BLaER1 (cell line): ENCODE results near the gene ART3.

Source experiments
- H3K27ac ChIP-seq: shearing (Covaris generic); formaldehyde crosslinking; 2 replicates; pipeline ENCODE4 v1.8.1; 2022
- H3K27me3 ChIP-seq: shearing (Covaris generic); formaldehyde crosslinking; 2 replicates; pipeline ENCODE4 v1.8.1; 2022
- H3K36me3 ChIP-seq: shearing (Covaris generic); formaldehyde crosslinking; 2 replicates; pipeline ENCODE4 v1.8.1; 2022
- H3K4me1 ChIP-seq: shearing (Covaris generic); formaldehyde crosslinking; 2 replicates; pipeline ENCODE4 v1.8.1; 2022
- H3K4me2 ChIP-seq: shearing (Covaris generic); formaldehyde crosslinking; 2 replicates; pipeline ENCODE4 v1.8.1; 2022
- H3K4me3 ChIP-seq: shearing (Covaris generic); formaldehyde crosslinking; 2 replicates; pipeline ENCODE4 v1.8.1; 2022
- H3K9ac ChIP-seq: shearing (Covaris generic); formaldehyde crosslinking; 2 replicates; pipeline ENCODE4 v1.8.1; 2022
- H3K9me3 ChIP-seq: shearing (Covaris generic); formaldehyde crosslinking; 2 replicates; pipeline ENCODE4 v1.8.1; 2022
- H4K20me1 ChIP-seq: shearing (Covaris generic); formaldehyde crosslinking; 2 replicates; pipeline ENCODE4 v1.8.1; 2022
- Cebpa-rat ChIP-seq: shearing (Covaris generic); IDR thresholded peaks from 2 replicates; pipeline ENCODE4 v1.8.1; 2022

ART3 gene

DNA sequence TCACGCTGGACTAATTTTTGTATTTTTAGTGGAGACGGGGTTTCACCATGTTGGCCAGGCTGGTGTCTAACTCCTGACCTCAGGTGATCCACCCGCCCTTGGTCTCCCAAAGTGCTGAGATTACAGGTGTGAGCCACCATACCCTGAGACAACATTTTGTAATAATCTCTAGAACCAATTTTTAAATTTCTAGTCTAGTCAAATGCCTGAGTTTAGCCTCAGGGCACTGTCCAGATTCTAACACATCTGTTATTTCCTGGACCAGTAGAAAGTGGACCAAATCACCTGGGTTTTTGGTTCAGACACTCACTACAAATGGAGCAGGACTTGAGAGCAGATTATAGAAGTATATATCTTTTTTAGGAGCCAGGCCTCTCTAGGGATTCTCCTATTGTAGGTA, 21.6 kb downstream of the ART3 start:
- H4K20me1 ChIP-seq: no peaks in the 10 kb centered on the region
- H3K27ac ChIP-seq: no peak overlapping the region
- no peak overlapping the region for H3K4me3 ChIP-seq
- H3K4me1 ChIP-seq: no peaks in the 10 kb centered on the region
- no peaks in the 10 kb centered on the region for H3K9me3 ChIP-seq
- no peaks in the 10 kb centered on the region for H3K36me3 ChIP-seq
- H3K9ac ChIP-seq: no peak overlapping the region
- H3K4me2 ChIP-seq: no peak overlapping the region
- TF ChIP-seq Cebpa-rat: no peak
- no peaks in the 10 kb centered on the region for H3K27me3 ChIP-seq

DNA sequence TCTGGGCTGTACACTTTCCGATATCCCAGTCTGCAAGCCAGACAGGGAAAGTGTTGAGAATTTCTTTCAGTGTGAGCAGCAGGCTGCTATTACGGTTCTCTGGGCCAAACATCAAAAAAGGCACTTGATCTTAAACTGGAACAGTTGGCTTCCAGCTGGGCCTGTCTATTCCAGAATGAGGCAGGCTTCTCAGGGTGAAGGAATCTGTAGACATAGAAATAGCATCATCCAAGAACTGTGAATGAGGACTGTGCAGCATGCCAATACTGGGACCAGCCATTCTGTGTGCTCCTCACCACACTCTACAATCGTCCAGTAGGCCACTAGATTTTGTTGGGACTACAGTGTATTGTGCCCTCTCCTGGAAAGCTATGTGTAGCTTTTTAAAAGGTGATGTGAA, 31.1 kb downstream of the ART3 start:
- TF ChIP-seq Cebpa-rat: no peak
- Histone ChIP-seq H3K9ac (no peak overlapping the region), H3K4me1 (no peaks in the 10 kb centered on the region), H3K27ac (no peak overlapping the region), H3K4me3 (no peak overlapping the region), H3K27me3 (no peaks in the 10 kb centered on the region), H3K4me2 (no peak overlapping the region), H4K20me1 (no peaks in the 10 kb centered on the region), H3K36me3 (no peaks in the 10 kb centered on the region), H3K9me3 (no peaks in the 10 kb centered on the region)

DNA sequence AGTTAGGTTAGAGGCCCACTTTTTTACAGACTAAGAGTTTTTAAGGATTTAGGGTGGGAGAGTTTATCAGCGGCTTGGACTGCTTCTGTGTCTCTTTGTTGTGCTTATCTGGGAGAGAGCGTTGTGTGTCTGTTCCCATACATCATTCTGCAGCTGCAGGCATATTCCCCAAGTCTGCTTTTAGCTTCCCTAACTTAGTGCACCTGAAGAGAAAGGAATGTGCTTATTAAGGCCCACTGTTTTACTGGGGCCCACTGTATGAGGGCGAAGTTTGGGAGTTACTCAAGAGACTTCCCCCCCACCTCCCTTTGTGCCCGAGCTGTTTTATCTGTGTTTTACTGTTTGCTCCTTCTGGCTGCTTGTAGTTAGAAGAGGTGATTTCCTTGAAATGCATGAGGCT, 31.9 kb downstream of the ART3 start:
- Histone ChIP-seq H4K20me1 (no peaks in the 10 kb centered on the region), H3K4me2 (no peak overlapping the region), H3K9me3 (no peaks in the 10 kb centered on the region), H3K9ac (no peak overlapping the region), H3K4me3 (no peak overlapping the region), H3K27ac (no peak overlapping the region), H3K36me3 (no peaks in the 10 kb centered on the region), H3K4me1 (no peaks in the 10 kb centered on the region), H3K27me3 (no peaks in the 10 kb centered on the region)
- TF ChIP-seq Cebpa-rat: no peak

DNA sequence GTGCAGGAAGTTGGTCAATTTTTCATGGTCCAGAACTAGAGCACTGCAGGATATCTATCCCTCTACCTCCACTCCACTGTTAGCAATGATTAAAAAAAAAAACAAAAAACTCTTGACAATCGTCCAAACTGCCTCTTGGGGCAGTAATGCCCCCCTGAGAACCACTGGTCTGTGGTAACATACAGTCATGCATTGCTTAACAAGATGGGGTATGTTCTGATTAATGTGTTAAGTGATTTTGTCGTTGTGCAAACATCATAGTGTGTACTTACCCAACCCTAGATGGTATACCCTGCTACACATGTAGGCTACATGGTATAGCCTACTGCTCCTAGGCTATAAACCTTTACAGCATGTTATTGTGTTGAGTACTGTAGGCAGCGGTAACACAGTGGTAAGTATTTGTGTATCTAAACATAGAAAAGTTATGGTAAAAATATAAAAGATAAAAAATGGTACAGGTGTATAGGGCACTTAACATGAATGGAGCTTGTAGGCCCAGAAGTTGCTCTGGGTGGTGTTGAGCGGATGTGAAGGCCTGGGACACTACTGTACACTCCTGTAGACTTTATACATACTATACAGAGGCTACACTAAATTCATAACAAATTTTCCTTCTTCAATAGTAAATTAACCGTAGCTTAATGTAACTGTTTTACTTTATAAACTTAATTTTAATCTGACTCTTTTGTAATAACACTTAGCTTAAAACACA, 34.1 kb downstream of the ART3 start:
- no peak overlapping the region for H3K27ac ChIP-seq

DNA sequence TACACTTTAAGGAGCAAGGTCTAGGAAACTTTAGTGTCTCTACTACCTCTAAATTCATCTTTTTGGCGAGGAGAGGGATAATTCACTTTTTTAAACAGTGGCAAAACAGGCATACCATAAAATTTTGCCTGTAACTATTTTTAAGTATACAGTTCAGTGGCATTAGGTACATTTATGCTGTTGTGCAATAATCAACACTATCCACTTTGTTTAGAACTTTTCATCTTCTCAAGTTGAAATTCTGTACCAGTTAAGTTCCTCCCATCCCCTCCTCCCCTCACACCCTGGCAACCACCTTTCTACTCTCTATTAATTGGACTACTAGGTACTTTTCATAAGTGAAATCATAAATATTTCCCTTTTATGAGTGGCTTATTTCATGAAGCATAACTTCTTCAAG, 42.3 kb downstream of the ART3 start:
- H3K27ac ChIP-seq: no peak overlapping the region
- peaks cover 84% of the 10 kb centered on the region for H3K36me3 ChIP-seq

More for the DNA sequence above, 34.1 kb downstream of the ART3 start:
- H3K27me3 ChIP-seq: no peaks in the 10 kb centered on the region
- no peak overlapping the region for H3K9ac ChIP-seq
- no peak overlapping the region for H3K4me2 ChIP-seq
- peaks cover 19% of the 10 kb centered on the region for H3K36me3 ChIP-seq
- H3K4me3 ChIP-seq: no peak overlapping the region
- no peaks in the 10 kb centered on the region for H3K4me1 ChIP-seq
- no peaks in the 10 kb centered on the region for H3K9me3 ChIP-seq
- no peak for TF ChIP-seq Cebpa-rat
- H4K20me1 ChIP-seq: no peaks in the 10 kb centered on the region

DNA sequence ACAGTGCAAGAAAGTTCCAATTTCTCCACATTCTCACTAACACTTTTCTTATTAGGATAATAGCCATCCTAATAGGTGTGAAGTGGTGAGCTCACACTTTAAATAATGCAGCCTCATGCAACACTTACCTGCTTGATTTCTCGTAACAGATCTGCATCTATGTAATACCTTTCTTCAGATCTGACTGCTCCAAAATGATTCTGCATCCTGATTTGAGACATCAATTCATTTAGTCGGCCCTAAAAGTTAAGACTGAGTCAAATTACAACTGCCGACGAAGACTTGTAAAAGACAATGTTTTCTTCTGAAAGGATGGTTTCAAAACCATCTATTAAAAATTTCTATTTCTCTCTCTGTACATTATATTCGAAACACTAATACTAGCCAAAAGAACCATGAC, 43.0 kb downstream of the ART3 start:
- H3K4me1 ChIP-seq: no peaks in the 10 kb centered on the region
- H3K4me2 ChIP-seq: no peak overlapping the region
- peaks cover 85% of the 10 kb centered on the region for H3K36me3 ChIP-seq
- H3K27me3 ChIP-seq: no peaks in the 10 kb centered on the region
- H3K9me3 ChIP-seq: no peaks in the 10 kb centered on the region; the same call in 1 of the 2 replicates
- no peak overlapping the region for H3K9ac ChIP-seq
- H3K4me3 ChIP-seq: no peak overlapping the region
- H3K27ac ChIP-seq: no peak overlapping the region
- TF ChIP-seq Cebpa-rat: no peak
- H4K20me1 ChIP-seq: no peaks in the 10 kb centered on the region

More for the DNA sequence above, 42.3 kb downstream of the ART3 start:
- Histone ChIP-seq H3K4me1 (no peaks in the 10 kb centered on the region), H3K4me2 (no peak overlapping the region), H4K20me1 (no peaks in the 10 kb centered on the region), H3K4me3 (no peak overlapping the region), H3K9me3 (no peaks in the 10 kb centered on the region; the same call in 1 of the 2 replicates), H3K9ac (no peak overlapping the region), H3K27me3 (no peaks in the 10 kb centered on the region)
- TF ChIP-seq Cebpa-rat: no peak

DNA sequence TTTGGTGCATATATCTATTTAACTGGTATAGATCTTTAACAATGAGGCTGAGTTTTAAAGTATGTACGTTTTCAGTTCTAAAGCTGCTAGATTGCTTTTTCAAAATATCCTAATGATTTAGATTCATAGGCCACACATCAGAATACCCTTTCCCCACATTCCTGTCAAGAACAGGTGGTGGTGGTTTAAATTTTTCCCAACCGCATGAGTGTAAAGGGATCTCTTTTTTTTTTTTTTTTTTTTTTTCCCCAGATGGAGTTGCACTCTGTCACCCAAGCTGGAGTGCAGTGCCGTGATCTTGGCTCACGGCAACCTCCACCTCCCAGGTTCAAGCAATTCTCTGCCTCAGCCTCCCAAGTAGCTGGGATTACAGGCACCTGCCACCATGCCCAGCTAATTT, 45.7 kb downstream of the ART3 start:
- no peak for TF ChIP-seq Cebpa-rat

DNA sequence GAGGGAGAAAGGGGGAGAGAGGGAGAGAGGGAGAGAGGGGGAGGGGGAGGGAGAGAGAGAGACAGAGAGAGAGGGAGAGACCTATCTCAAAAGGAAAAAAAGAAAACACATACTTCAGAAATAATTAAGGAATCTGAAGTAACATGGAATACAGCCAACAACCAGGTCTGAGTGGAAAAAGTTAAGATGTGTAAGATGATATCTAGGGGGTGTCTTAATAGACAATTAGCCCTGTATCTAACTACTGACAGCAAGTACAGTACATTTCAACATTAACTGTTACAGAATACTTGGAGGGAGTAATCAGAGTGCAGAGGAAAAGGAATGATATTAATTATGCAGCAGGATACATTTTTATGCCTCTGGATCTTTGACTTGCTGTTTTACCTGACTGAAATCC, 51.3 kb downstream of the ART3 start:
- TF ChIP-seq Cebpa-rat: no peak
- H3K4me1 ChIP-seq: no peaks in the 10 kb centered on the region
- no peaks in the 10 kb centered on the region for H3K27me3 ChIP-seq
- peaks cover 74% of the 10 kb centered on the region for H3K36me3 ChIP-seq
- no peak overlapping the region for H3K27ac ChIP-seq
- H3K9me3 ChIP-seq: no peaks in the 10 kb centered on the region
- H3K9ac ChIP-seq: no peak overlapping the region
- no peak overlapping the region for H3K4me2 ChIP-seq
- H4K20me1 ChIP-seq: no peaks in the 10 kb centered on the region
- H3K4me3 ChIP-seq: no peak overlapping the region

More for the DNA sequence above, 45.7 kb downstream of the ART3 start:
- Histone ChIP-seq H3K4me3 (no peak overlapping the region), H3K4me1 (no peaks in the 10 kb centered on the region), H3K9me3 (no peaks in the 10 kb centered on the region; the same call in 1 of the 2 replicates), H3K27me3 (no peaks in the 10 kb centered on the region), H3K27ac (no peak overlapping the region), H3K9ac (no peak overlapping the region), H3K4me2 (no peak overlapping the region), H4K20me1 (no peaks in the 10 kb centered on the region), H3K36me3 (peaks cover 87% of the 10 kb centered on the region)

DNA sequence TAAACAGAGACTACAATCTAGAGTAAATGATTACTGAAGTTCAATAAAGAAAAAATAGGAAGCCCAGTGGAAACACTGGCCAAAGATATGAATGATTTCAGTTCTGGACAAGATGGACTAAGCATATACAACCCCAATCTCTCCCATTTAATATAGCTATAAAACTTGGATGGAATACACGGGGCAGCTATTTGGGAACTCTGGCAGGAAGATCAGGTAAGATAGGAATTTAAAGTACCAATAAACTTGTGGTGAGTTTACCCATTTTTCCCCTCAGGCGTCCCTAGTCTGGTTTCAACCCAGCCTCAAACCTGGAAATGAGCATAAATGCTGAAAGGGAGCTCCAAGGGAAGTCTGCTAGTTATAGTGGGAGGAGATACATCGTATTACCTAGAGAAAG, 53.2 kb downstream of the ART3 start:
- Histone ChIP-seq H3K9me3 (no peaks in the 10 kb centered on the region), H3K4me3 (no peak overlapping the region), H3K9ac (no peak overlapping the region), H3K27me3 (no peaks in the 10 kb centered on the region), H3K36me3 (peaks cover 70% of the 10 kb centered on the region), H3K4me1 (no peaks in the 10 kb centered on the region), H4K20me1 (peaks cover 5% of the 10 kb centered on the region; the same call in 1 of the 2 replicates), H3K4me2 (no peak overlapping the region), H3K27ac (no peak overlapping the region)
- TF ChIP-seq Cebpa-rat: no peak

DNA sequence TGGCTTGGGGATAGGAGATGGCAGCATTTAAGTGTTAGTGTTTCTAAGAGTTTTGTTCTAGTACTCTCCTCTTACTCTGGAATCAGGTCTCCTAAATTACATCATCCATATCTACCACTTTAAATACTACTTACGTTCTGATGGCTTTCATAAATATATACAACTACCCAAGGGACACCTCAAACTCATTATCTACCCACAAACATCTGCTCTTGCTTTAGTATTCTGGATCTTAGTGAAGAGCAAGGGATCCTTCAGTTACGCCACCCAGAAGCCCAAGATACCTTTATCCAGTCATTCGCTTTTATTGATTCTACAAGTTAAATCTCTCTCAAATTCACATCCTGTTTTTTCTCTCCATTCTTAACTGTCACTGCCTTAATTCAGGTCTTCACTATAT, 66.7 kb downstream of the ART3 start:
- H3K4me3 ChIP-seq: no peak overlapping the region
- H3K4me1 ChIP-seq: peaks cover 6% of the 10 kb centered on the region
- no peak overlapping the region for H3K4me2 ChIP-seq
- H3K9ac ChIP-seq: no peak overlapping the region
- TF ChIP-seq Cebpa-rat: no peak
- no peak overlapping the region for H3K27ac ChIP-seq
- H4K20me1 ChIP-seq: peaks cover 82% of the 10 kb centered on the region
- H3K9me3 ChIP-seq: no peaks in the 10 kb centered on the region
- no peaks in the 10 kb centered on the region for H3K27me3 ChIP-seq
- peaks cover 73% of the 10 kb centered on the region for H3K36me3 ChIP-seq

DNA sequence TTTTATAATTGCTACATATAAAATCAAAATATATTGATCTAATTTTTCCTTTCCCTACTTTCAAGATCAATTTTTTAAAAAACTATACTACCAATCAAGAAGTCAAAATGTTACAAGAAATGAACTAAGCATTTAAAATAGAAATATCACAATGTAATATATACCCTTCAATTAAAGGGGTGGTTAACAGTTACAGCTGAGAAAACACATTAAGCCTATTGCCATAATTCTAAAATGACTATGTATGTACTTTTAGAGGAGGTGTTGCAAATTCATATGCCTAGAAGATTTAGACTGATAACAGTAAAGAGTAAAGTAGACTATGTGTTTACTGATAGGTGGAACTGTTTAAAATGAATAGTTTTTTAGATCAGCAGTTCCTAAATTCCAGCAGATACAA, 70.0 kb downstream of the ART3 start:
- Histone ChIP-seq H3K9me3 (no peaks in the 10 kb centered on the region), H3K4me3 (no peak overlapping the region), H3K27ac (no peak overlapping the region), H3K27me3 (no peaks in the 10 kb centered on the region), H3K36me3 (peaks cover 47% of the 10 kb centered on the region), H3K4me1 (peaks cover 28% of the 10 kb centered on the region), H4K20me1 (peaks cover 69% of the 10 kb centered on the region), H3K4me2 (no peak overlapping the region), H3K9ac (no peak overlapping the region)
- TF ChIP-seq Cebpa-rat: no peak
